Measurements from ENCODE around the gene NEU1. TPM values are rescaled to one million over a fixed set of nuclear protein-coding genes. Genes with fewer than 3 reads are reported as not detected.

Gene NEU1
- total and polyA plus RNA-seq, 2 of the 8 experiments (the other 6 are each of a cell fraction or from before 2014, with no cell fraction given), result 41.2 to 72.1 TPM

GRCh38 chr6:31896493-31896855, 33.9 kb upstream of the NEU1 start:
- Histone ChIP-seq H2BK5ac (ENCODE audit: low read depth, low read length) (no peak overlapping the region), H3K9ac (replicated peaks in 1 of 4; ENCODE audit: extremely low read depth in 1 of 4, low read depth in 3 of 4, low read length in 3 of 4) (peak overlapping the region in 3 of 4 experiments; percentile 38 to 54 (median 49); a peak in 5 of 7 replicates), H3K36me3 (ENCODE audit: control insufficient read depth in 2 of 4, insufficient read depth in 4 of 4, low read length in 3 of 4) (peaks cover 20 to 48% (median 40%) of the 10 kb centered on the region in 4 experiments), H4K8ac (ENCODE audit: extremely low read depth, insufficient read depth, low read length) (no peak overlapping the region; the same call in 1 of the 2 replicates), H3K4me3 (ENCODE audit: extremely low read depth in 1 of 4, insufficient read depth in 2 of 4, low read depth in 3 of 4, low read length in 4 of 4) (peak overlapping the region; percentile 74 to 97 (median 80)), H3K14ac (ENCODE audit: insufficient read length) (no peak overlapping the region), H3K79me2 (ENCODE audit: control insufficient read depth in 1 of 2, insufficient read depth in 2 of 2, low read length in 2 of 2) (peaks cover 0 to 17% of the 10 kb centered on the region in 2 experiments; a peak in 2 of 4 replicates), H2BK120ac (replicated peaks; ENCODE audit: low read depth, low read length) (no peak overlapping the region), H4K5ac (ENCODE audit: insufficient read length, low read depth, low read length) (no peak overlapping the region), H3K9me3 (ENCODE audit: insufficient read depth in 2 of 2, low read depth in 1 of 2, low read length in 1 of 2) (no peaks in the 10 kb centered on the region), H4K20me1 (replicated peaks in 1 of 2; ENCODE audit: control insufficient read depth in 1 of 2, insufficient read depth in 2 of 2, low read length in 2 of 2) (peaks cover 1 to 5% of the 10 kb centered on the region in 2 experiments), H3K27ac (ENCODE audit: low read depth, low read length) (no peak overlapping the region), H3K79me1 (ENCODE audit: low read depth, low read length) (peaks cover 2% of the 10 kb centered on the region), H3K27me3 (replicated peaks in 1 of 4; ENCODE audit: control insufficient read depth in 3 of 4, extremely low read depth in 1 of 4, insufficient read depth in 3 of 4, low read length in 3 of 4) (no peaks in the 10 kb centered on the region), H2BK15ac (ENCODE audit: low read length) (no peak overlapping the region), H2BK12ac (ENCODE audit: low read depth, low read length) (no peak overlapping the region), H3K4me2 (ENCODE audit: insufficient read depth in 1 of 2, low read depth in 2 of 2, low read length in 2 of 2) (peak overlapping the region; percentile 38 to 84; a peak in 3 of 4 replicates), H3K23me2 (ENCODE audit: low read depth, low read length) (peaks cover 8% of the 10 kb centered on the region), H3K56ac (replicated peaks; ENCODE audit: insufficient read length, low read depth, low read length) (peak overlapping the region; percentile 73), H2BK20ac (ENCODE audit: low read length) (no peak overlapping the region), H3K4ac (replicated peaks; ENCODE audit: insufficient read length, low read depth, low read length) (peak overlapping the region; percentile 27), H3K18ac (ENCODE audit: extremely low read depth, low read length) (no peak overlapping the region; the same call in 1 of the 2 replicates), H2AK5ac (ENCODE audit: low read depth, low read length) (no peak overlapping the region), H3K4me1 (replicated peaks in 1 of 4; ENCODE audit: control insufficient read depth in 3 of 4, insufficient read depth in 4 of 4, low read length in 3 of 4) (peaks cover 0 to 11% (median 6%) of the 10 kb centered on the region in 4 experiments; a peak in 6 of 7 replicates), H3K23ac (ENCODE audit: insufficient read length) (no peak overlapping the region), H2AFZ (ENCODE audit: low read length) (no peak overlapping the region), H4K91ac (replicated peaks; ENCODE audit: insufficient read length, low read length) (peak overlapping the region; percentile 80)
- TF ChIP-seq TCF12 (IDR thresholded peaks at IDR 0.05; ENCODE audit: low read depth, low read length) (no peak), ATF3 (IDR thresholded peaks at IDR 0.05; ENCODE audit: insufficient read depth, low read depth, low read length) (no peak), RNF2 (IDR thresholded peaks at IDR 0.05; ENCODE audit: borderline replicate concordance, low read depth, low read length, missing control alignments, poor library complexity, severe bottlenecking) (no peak), RXRA (IDR thresholded peaks at IDR 0.05; ENCODE audit: insufficient read depth, low read depth, low read length) (no peak), GABPA (IDR thresholded peaks at IDR 0.05; ENCODE audit: borderline replicate concordance, insufficient read depth, low read length) (no peak), CHD2 (IDR thresholded peaks at IDR 0.05; ENCODE audit: low read length) (no peak), RBBP5 (IDR thresholded peaks at IDR 0.05; ENCODE audit: borderline replicate concordance, low read depth, low read length) (no peak), USF2 (IDR thresholded peaks at IDR 0.05; ENCODE audit: low read length) (no peak), SIRT6 (IDR thresholded peaks at IDR 0.05; ENCODE audit: low read length) (no peak), SP2 (IDR thresholded peaks at IDR 0.05; ENCODE audit: low read length) (no peak), KDM1A (IDR thresholded peaks at IDR 0.05; ENCODE audit: borderline replicate concordance, low read length) (no peak)
- POLR2A ChIA-PET (ENCODE audit: partially characterized antibody), result interaction anchor here (0.7 to 3.6 kb wide), 12 partner anchors 8 to 269 kb away, joined by 3 to 40 read pairs (median 4); partner anchors contain the start of genes MSH5, NEU1 and SLC44A4
- CTCF ChIA-PET (ENCODE audit: partially characterized antibody), result interaction anchor here (0.6 to 2.1 kb wide), 4 partner anchors 13 to 56 kb away, joined by 3 to 7 read pairs (median 4); no protein-coding TSS in a partner anchor
- DNase-seq (ENCODE audit: low read depth in 1 of 2, low spot score in 2 of 2) (no peak), FAIRE-seq (no peak)
- 64% methylated on average over 4 of the region's 4 CpGs; no CpG with 5 or more reads in 1 of the 2 experiments for WGBS, 2 experiments (ENCODE audit: extremely low coverage in 1 of 2, insufficient coverage in 1 of 2, insufficient read length in 1 of 2, insufficient replicate concordance in 2 of 2, low coverage in 1 of 2, low lambda C conversion rate in 2 of 2, missing lambda C conversion rate in 1 of 2)
